Measurements from ENCODE around the gene RTEL1. TPM values are rescaled to one million over a fixed set of nuclear protein-coding genes. Genes with fewer than 3 reads are reported as not detected.
"Not testable (repeated sequence)": the region's sequence is repeated elsewhere in the genome, so short reads cannot be mapped to it uniquely, and the experiment has no call there.

RTEL1 gene
- total RNA-seq, 1 experiment from 2014 or later, result 22.4 TPM

- Histone ChIP-seq H3K4me3 (ENCODE audit: insufficient read depth, low read depth, low read length) (no peak overlapping the region), H3K27me3 (ENCODE audit: control insufficient read depth, insufficient read depth, low read length) (peaks cover 3% of the 10 kb centered on the region; the same call in 1 of the 2 replicates), H3K36me3 (replicated peaks; ENCODE audit: control insufficient read depth, insufficient read depth, low read length) (no peaks in the 10 kb centered on the region)
- DNase-seq, result no peak
These were observed 18.0 kb upstream of the RTEL1 start for GRCh38 chr20:63640086-63640485.

- DNase-seq; H3K36me3 ChIP-seq (replicated peaks; ENCODE audit: control insufficient read depth, insufficient read depth, low read length); H3K27me3 ChIP-seq (ENCODE audit: control insufficient read depth, insufficient read depth, low read length); H3K4me3 ChIP-seq (ENCODE audit: insufficient read depth, low read depth, low read length): not testable (repeated sequence)
These were observed 17.4 kb upstream of the RTEL1 start for GRCh38 chr20:63640686-63641085.

GRCh38 chr20:63641146-63641791 lies 16.8 kb upstream of the RTEL1 start:
- peak overlapping the region; percentile 47 for H3K4me3 ChIP-seq (ENCODE audit: insufficient read depth, low read depth, low read length)
- H3K27me3 ChIP-seq (ENCODE audit: control insufficient read depth, insufficient read depth, low read length), result peaks cover 3% of the 10 kb centered on the region; the same call in 1 of the 2 replicates
- H3K36me3 ChIP-seq (replicated peaks; ENCODE audit: control insufficient read depth, insufficient read depth, low read length), result no peaks in the 10 kb centered on the region
- DNase-seq, result no peak

- peaks cover 3% of the 10 kb centered on the region; the same call in 1 of the 2 replicates for H3K27me3 ChIP-seq (ENCODE audit: control insufficient read depth, insufficient read depth, low read length)
- no peaks in the 10 kb centered on the region for H3K36me3 ChIP-seq (replicated peaks; ENCODE audit: control insufficient read depth, insufficient read depth, low read length)
- DNase-seq, result peak; percentile 98
- peak overlapping the region; percentile 54 for H3K4me3 ChIP-seq (ENCODE audit: insufficient read depth, low read depth, low read length)
These were observed 16.2 kb upstream of the RTEL1 start for GRCh38 chr20:63641792-63642523.

- H3K4me3 ChIP-seq (ENCODE audit: insufficient read depth, low read depth, low read length), result peak overlapping the region; percentile 54
- H3K36me3 ChIP-seq (replicated peaks; ENCODE audit: control insufficient read depth, insufficient read depth, low read length), result no peaks in the 10 kb centered on the region
- peak; percentile 76 for DNase-seq
These were observed 15.4 kb upstream of the RTEL1 start for GRCh38 chr20:63642527-63643247.

GRCh38 chr20:63643499-63643898 lies 14.6 kb upstream of the RTEL1 start:
- Histone ChIP-seq H3K36me3 (replicated peaks; ENCODE audit: control insufficient read depth, insufficient read depth, low read length) (no peaks in the 10 kb centered on the region), H3K27me3 (ENCODE audit: control insufficient read depth, insufficient read depth, low read length) (peaks cover 3% of the 10 kb centered on the region; the same call in 1 of the 2 replicates), H3K4me3 (ENCODE audit: insufficient read depth, low read depth, low read length) (no peak overlapping the region)
- DNase-seq, result no peak

More at GRCh38 chr20:63642527-63643247, 15.4 kb upstream of the RTEL1 start:
- peaks cover 3% of the 10 kb centered on the region; the same call in 1 of the 2 replicates for H3K27me3 ChIP-seq (ENCODE audit: control insufficient read depth, insufficient read depth, low read length)

- H3K4me3 ChIP-seq (ENCODE audit: insufficient read depth, low read depth, low read length), result no peak overlapping the region
- no peak for DNase-seq
- H3K36me3 ChIP-seq (replicated peaks; ENCODE audit: control insufficient read depth, insufficient read depth, low read length), result no peaks in the 10 kb centered on the region
- H3K27me3 ChIP-seq (ENCODE audit: control insufficient read depth, insufficient read depth, low read length), result peaks cover 3% of the 10 kb centered on the region; the same call in 1 of the 2 replicates
These were observed 14.2 kb upstream of the RTEL1 start for GRCh38 chr20:63643946-63644345.

- no peak for DNase-seq
- H3K27me3 ChIP-seq (ENCODE audit: control insufficient read depth, insufficient read depth, low read length), result peaks cover 3% of the 10 kb centered on the region; the same call in 1 of the 2 replicates
- H3K4me3 ChIP-seq (ENCODE audit: insufficient read depth, low read depth, low read length), result no peak overlapping the region
These were observed 12.9 kb upstream of the RTEL1 start for GRCh38 chr20:63645218-63645617.

GRCh38 chr20:63648190-63648589 lies 9.9 kb upstream of the RTEL1 start:
- Histone ChIP-seq H3K36me3 (replicated peaks; ENCODE audit: control insufficient read depth, insufficient read depth, low read length) (no peaks in the 10 kb centered on the region), H3K27me3 (ENCODE audit: control insufficient read depth, insufficient read depth, low read length) (peaks cover 12% of the 10 kb centered on the region), H3K4me3 (ENCODE audit: insufficient read depth, low read depth, low read length) (no peak overlapping the region)
- DNase-seq, result no peak

More at GRCh38 chr20:63645218-63645617, 12.9 kb upstream of the RTEL1 start:
- H3K36me3 ChIP-seq (replicated peaks; ENCODE audit: control insufficient read depth, insufficient read depth, low read length), result no peaks in the 10 kb centered on the region

GRCh38 chr20:63648895-63649589 lies 9.1 kb upstream of the RTEL1 start:
- Histone ChIP-seq H3K36me3 (replicated peaks; ENCODE audit: control insufficient read depth, insufficient read depth, low read length) (no peaks in the 10 kb centered on the region), H3K27me3 (ENCODE audit: control insufficient read depth, insufficient read depth, low read length) (peaks cover 12% of the 10 kb centered on the region), H3K4me3 (ENCODE audit: insufficient read depth, low read depth, low read length) (no peak overlapping the region)
- no peak for DNase-seq

- not testable (repeated sequence) for H3K4me3 ChIP-seq (ENCODE audit: insufficient read depth, low read depth, low read length); H3K36me3 ChIP-seq (replicated peaks; ENCODE audit: control insufficient read depth, insufficient read depth, low read length); DNase-seq
- H3K27me3 ChIP-seq (ENCODE audit: control insufficient read depth, insufficient read depth, low read length), result peaks cover 12% of the 10 kb centered on the region
These were observed 7.6 kb upstream of the RTEL1 start for GRCh38 chr20:63650486-63650885.

- Histone ChIP-seq H3K36me3 (replicated peaks; ENCODE audit: control insufficient read depth, insufficient read depth, low read length) (no peaks in the 10 kb centered on the region), H3K4me3 (ENCODE audit: insufficient read depth, low read depth, low read length) (peak overlapping the region; percentile 56), H3K27me3 (ENCODE audit: control insufficient read depth, insufficient read depth, low read length) (peaks cover 12% of the 10 kb centered on the region)
- peak; percentile 68 for DNase-seq
These were observed 6.2 kb upstream of the RTEL1 start for GRCh38 chr20:63651942-63652191.

GRCh38 chr20:63652192-63652980 lies 5.7 kb upstream of the RTEL1 start:
- peak overlapping the region; percentile 56 for H3K4me3 ChIP-seq (ENCODE audit: insufficient read depth, low read depth, low read length)
- DNase-seq, result peak; percentile 87
- peaks cover 12% of the 10 kb centered on the region for H3K27me3 ChIP-seq (ENCODE audit: control insufficient read depth, insufficient read depth, low read length)
- H3K36me3 ChIP-seq (replicated peaks; ENCODE audit: control insufficient read depth, insufficient read depth, low read length), result no peaks in the 10 kb centered on the region

Data from H7 (cell line).